Neural cell (in vitro differentiated cells): Measurements from ENCODE around the gene ZFYVE19. TPM values are rescaled to one million over a fixed set of nuclear protein-coding genes. Genes with fewer than 3 reads are reported as not detected.

ENCODE experiments used
- H2AFZ ChIP-seq: fragments of 200-600, 300-800 bp; sonication (generic), shearing (Covaris generic); 2 replicates; pipeline ENCODE4 v1.6.0; 2014; ENCODE audit warnings: low read depth, mild to moderate bottlenecking, antibody characterized with exemption, low read length, moderate library complexity
- H3F3A ChIP-seq: fragments of 200-600 bp; shearing (Covaris generic); 2 replicates; pipeline ENCODE4 v1.6.1; 2016; ENCODE audit warnings: mild to moderate bottlenecking, moderate library complexity, mixed read lengths, antibody characterized with exemption, low read length; ENCODE audit not compliant: insufficient read depth, poor library complexity, severe bottlenecking
- H3K27ac ChIP-seq: fragments of 200-600, 300-800 bp; sonication (generic), shearing (Covaris generic); 2 replicates; pipeline ENCODE4 v1.5.1; 2014; ENCODE audit warnings: mild to moderate bottlenecking, low read length, moderate library complexity
- H3K27me3 ChIP-seq: fragments of 300-800, 200-600 bp; sonication (generic), shearing (Covaris generic); 2 replicates; pipeline ENCODE4 v1.6.0; 2014; ENCODE audit warnings: mild to moderate bottlenecking, low read depth, low read length, moderate library complexity; ENCODE audit not compliant: insufficient read depth
- H3K36me3 ChIP-seq: fragments of 300-800, 200-600 bp; sonication (generic), shearing (Covaris generic); 2 replicates; pipeline ENCODE4 v1.5.1; 2014; ENCODE audit warnings: mild to moderate bottlenecking, antibody characterized with exemption, low read length, moderate library complexity; ENCODE audit not compliant: insufficient read depth
- H3K4me2 ChIP-seq: fragments of 300-800, 200-600 bp; sonication (generic), shearing (Covaris generic); 2 replicates; pipeline ENCODE4 v1.6.0; 2014; ENCODE audit warnings: mild to moderate bottlenecking, low read length
- H3K4me3 ChIP-seq: fragments of 300-800, 200-600 bp; sonication (generic), shearing (Covaris generic); 2 replicates; pipeline ENCODE4 v1.5.1; 2014; ENCODE audit warnings: mild to moderate bottlenecking, low read length, moderate library complexity
- H3K79me2 ChIP-seq: fragments of 200-600 bp; shearing (Covaris generic); replicated peaks from 2 replicates; pipeline ENCODE4 v1.6.0; 2014; ENCODE audit warnings: mild to moderate bottlenecking, low read length, moderate library complexity; ENCODE audit not compliant: insufficient read depth
- H3K9ac ChIP-seq: fragments of 300-800, 200-600 bp; sonication (generic), shearing (Covaris generic); 2 replicates; pipeline ENCODE4 v1.6.1; 2016; ENCODE audit warnings: mild to moderate bottlenecking, low read length, mixed read lengths
- H3K9me2 ChIP-seq: fragments of 200-600 bp; shearing (Covaris generic); 2 replicates; pipeline ENCODE4 v1.6.1; 2016; ENCODE audit warnings: mild to moderate bottlenecking, low read length, mixed read lengths; ENCODE audit not compliant: insufficient read depth
- H3K9me3 ChIP-seq: fragments of 200-600, 300-800 bp; sonication (generic), shearing (Covaris generic); 2 replicates; pipeline ENCODE4 v1.6.1; 2016; ENCODE audit warnings: mild to moderate bottlenecking, mixed run types, low read length, moderate library complexity, mixed read lengths
- H4K20me1 ChIP-seq: fragments of 200-600 bp; shearing (Covaris generic); 2 replicates; pipeline ENCODE4 v1.6.1; 2016; ENCODE audit warnings: mild to moderate bottlenecking, mixed run types; ENCODE audit not compliant: insufficient read depth
- EP300 ChIP-seq: fragments of 450-650 bp; conservative IDR thresholded peaks from 2 replicates; pipeline ENCODE4 v1.6.1; 2014; ENCODE audit warnings: antibody characterized with exemption, mild to moderate bottlenecking, moderate library complexity; ENCODE audit not compliant: poor library complexity, severe bottlenecking
- EZH2 ChIP-seq: fragments of 200-600, 300-800 bp; shearing (Covaris generic), sonication (generic); IDR thresholded peaks from 2 replicates; pipeline ENCODE4 v1.6.1; 2014; ENCODE audit warnings: antibody characterized with exemption, low read length, borderline replicate concordance, mild to moderate bottlenecking; ENCODE audit not compliant: insufficient read depth, poor library complexity, severe bottlenecking
- MXI1 ChIP-seq: fragments of 450-650 bp; conservative IDR thresholded peaks from 2 replicates; pipeline ENCODE4 v1.6.1; 2014; ENCODE audit warnings: antibody characterized with exemption, mild to moderate bottlenecking; ENCODE audit not compliant: poor library complexity, severe bottlenecking
- POLR2AphosphoS5 ChIP-seq: IDR thresholded peaks from 2 replicates; pipeline ENCODE4 v1.6.1; 2012
- RAD21 ChIP-seq: fragments of 450-650 bp; conservative IDR thresholded peaks from 2 replicates; pipeline ENCODE4 v1.6.1; 2014; ENCODE audit warnings: antibody characterized with exemption, mild to moderate bottlenecking, moderate library complexity
- REST ChIP-seq: IDR thresholded peaks from 2 replicates; pipeline ENCODE4 v1.6.1; 2012; ENCODE audit warnings: borderline replicate concordance
- SMC3 ChIP-seq: fragments of 450-650 bp; conservative IDR thresholded peaks from 2 replicates; pipeline ENCODE4 v1.6.1; 2014; ENCODE audit warnings: antibody characterized with exemption, mild to moderate bottlenecking, moderate library complexity; ENCODE audit not compliant: poor library complexity
- TAF1 ChIP-seq: IDR thresholded peaks from 2 replicates; pipeline ENCODE4 v1.6.1; 2012; ENCODE audit warnings: low read depth
- polyA plus RNA-seq: library from polyadenylated mRNA; depleted of rRNA; stranded (reverse); fragments of >200 nt; gene quantifications from 2 replicates; pipeline ENCODE4 v1.2.3, GENCODE V29; 2014
- TF ChIP-seq, protein P1 (sequence below): fragments of 450-650 bp; IDR thresholded peaks from 2 replicates; pipeline ENCODE4 v1.5.1; 2014; ENCODE audit warnings: antibody characterized with exemption, mild to moderate bottlenecking, moderate library complexity; ENCODE audit not compliant: poor library complexity, severe bottlenecking

The ZFYVE19 gene
- polyA plus RNA-seq, 1 donor from 2014 or later: 48.2 TPM

DNA sequence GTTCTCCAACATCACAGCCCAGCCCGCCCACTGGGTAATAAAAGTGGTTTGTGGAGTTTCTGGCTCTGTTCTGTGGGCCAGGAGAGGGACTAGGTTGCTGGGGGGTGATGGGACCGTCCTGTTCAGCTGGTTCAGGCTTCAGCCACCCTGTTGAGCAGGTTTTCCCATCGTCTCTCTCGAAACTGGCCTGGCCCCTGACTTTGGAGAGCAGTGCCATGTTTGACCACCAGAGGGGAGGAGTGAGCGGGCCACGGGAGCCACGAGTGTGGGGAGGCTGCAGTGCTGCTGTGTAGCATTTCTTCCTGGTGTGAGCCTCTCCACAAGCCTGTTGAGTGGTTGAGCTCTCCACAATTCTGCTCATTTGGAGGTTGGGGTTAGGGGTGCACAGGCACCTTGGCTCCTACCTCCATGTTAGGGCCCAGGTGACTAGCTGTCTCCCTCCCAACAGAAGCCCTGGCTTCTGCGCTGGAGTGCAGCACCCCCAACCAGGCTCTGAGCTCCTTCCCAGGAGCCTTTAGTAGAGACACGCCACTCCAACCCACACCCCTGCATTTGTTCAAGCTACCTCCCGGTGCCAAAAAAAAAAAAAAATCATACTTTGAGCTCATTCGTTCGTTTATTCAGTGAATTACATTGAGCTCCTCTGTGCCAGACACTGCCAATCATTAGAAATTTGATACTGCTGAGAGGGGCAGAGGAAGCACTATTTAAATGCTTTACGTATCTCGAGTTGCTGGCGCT is 50.9 kb downstream of the ZFYVE19 start:
- Histone ChIP-seq H3F3A (no peaks in the 10 kb centered on the region), H2AFZ (no peak overlapping the region), H3K4me2 (no peak overlapping the region), H3K9me2 (no peaks in the 10 kb centered on the region), H3K36me3 (no peaks in the 10 kb centered on the region), H3K9ac (no peak overlapping the region), H3K27ac (no peak overlapping the region), H3K79me2 (no peaks in the 10 kb centered on the region), H3K9me3 (no peaks in the 10 kb centered on the region), H4K20me1 (no peaks in the 10 kb centered on the region), H3K27me3 (no peaks in the 10 kb centered on the region), H3K4me3 (no peak overlapping the region)
- TF ChIP-seq POLR2AphosphoS5 (no peak), TAF1 (no peak), EP300 (no peak), RAD21 (peak; percentile 68), REST (no peak), MXI1 (peak; percentile 16), SMC3 (peak; percentile 78), EZH2 (no peak)
- TF ChIP-seq, protein P1, sequence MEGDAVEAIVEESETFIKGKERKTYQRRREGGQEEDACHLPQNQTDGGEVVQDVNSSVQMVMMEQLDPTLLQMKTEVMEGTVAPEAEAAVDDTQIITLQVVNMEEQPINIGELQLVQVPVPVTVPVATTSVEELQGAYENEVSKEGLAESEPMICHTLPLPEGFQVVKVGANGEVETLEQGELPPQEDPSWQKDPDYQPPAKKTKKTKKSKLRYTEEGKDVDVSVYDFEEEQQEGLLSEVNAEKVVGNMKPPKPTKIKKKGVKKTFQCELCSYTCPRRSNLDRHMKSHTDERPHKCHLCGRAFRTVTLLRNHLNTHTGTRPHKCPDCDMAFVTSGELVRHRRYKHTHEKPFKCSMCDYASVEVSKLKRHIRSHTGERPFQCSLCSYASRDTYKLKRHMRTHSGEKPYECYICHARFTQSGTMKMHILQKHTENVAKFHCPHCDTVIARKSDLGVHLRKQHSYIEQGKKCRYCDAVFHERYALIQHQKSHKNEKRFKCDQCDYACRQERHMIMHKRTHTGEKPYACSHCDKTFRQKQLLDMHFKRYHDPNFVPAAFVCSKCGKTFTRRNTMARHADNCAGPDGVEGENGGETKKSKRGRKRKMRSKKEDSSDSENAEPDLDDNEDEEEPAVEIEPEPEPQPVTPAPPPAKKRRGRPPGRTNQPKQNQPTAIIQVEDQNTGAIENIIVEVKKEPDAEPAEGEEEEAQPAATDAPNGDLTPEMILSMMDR: peak; percentile 81

- H2AFZ ChIP-seq: no peak overlapping the region
- no peaks in the 10 kb centered on the region for H3K27me3 ChIP-seq
- no peaks in the 10 kb centered on the region for H3K79me2 ChIP-seq
- H3F3A ChIP-seq: no peaks in the 10 kb centered on the region
- H4K20me1 ChIP-seq: no peaks in the 10 kb centered on the region
- no peak for TF ChIP-seq RAD21
- no peaks in the 10 kb centered on the region for H3K36me3 ChIP-seq
- H3K27ac ChIP-seq: no peak overlapping the region
- no peak overlapping the region for H3K9ac ChIP-seq
- no peak overlapping the region for H3K4me3 ChIP-seq
- no peak overlapping the region for H3K4me2 ChIP-seq
- H3K9me3 ChIP-seq: no peaks in the 10 kb centered on the region
- no peaks in the 10 kb centered on the region for H3K9me2 ChIP-seq
These were observed 51.8 kb downstream of the ZFYVE19 start for GRCh38 chr15:40858706-40859105.
